Esophagus muscularis mucosa (tissue), 4 donors: Measurements from ENCODE around the gene KIF21B. TPM values are rescaled to one million over a fixed set of nuclear protein-coding genes. Genes with fewer than 3 reads are reported as not detected.

ENCODE experiments used
- DNase-seq: peaks from one replicate; pipeline ENCODE4 v3.0.0-alpha.2; 2017; ENCODE audit errors: extremely low spot score
- H3K27ac ChIP-seq, 4 donors: fragments of 200-600 bp; sonication (generic); replicated peaks in 1 of 4; 1 replicate in 3 of 4; 2 replicates in 1 of 4; pipeline ENCODE4 v1.5.1; 2016 to 2019; ENCODE audit warnings: mild to moderate bottlenecking in 1 of 4
- H3K27me3 ChIP-seq, 4 donors: fragments of 200-600 bp; sonication (generic); one replicate each; pipeline versions ENCODE4 v1.5.1 to v1.6.0; 2016 to 2019
- H3K36me3 ChIP-seq, 4 donors: fragments of 200-600 bp; sonication (generic); one replicate each; pipeline ENCODE4 v1.5.1; 2016 to 2019
- H3K4me1 ChIP-seq, 4 donors: fragments of 200-600 bp; sonication (generic); one replicate each; pipeline ENCODE4 v1.5.1; 2016 to 2019
- H3K4me3 ChIP-seq, 4 donors: fragments of 200-600 bp; sonication (generic); 1 replicate in 2 of 4; 2 replicates in 2 of 4; pipeline ENCODE4 v1.5.1; 2016 to 2019; ENCODE audit warnings: mild to moderate bottlenecking in 4 of 4, moderate library complexity in 1 of 4
- H3K9me3 ChIP-seq, 4 donors: fragments of 200-600 bp; sonication (generic); 1 replicate in 3 of 4; 2 replicates in 1 of 4; pipeline ENCODE4 v1.5.1; 2016 to 2019
- EP300 ChIP-seq: sonication (generic); formaldehyde crosslinking; IDR thresholded peaks from one replicate; pipeline ENCODE4 v1.6.1; 2017; ENCODE audit warnings: antibody characterized with exemption
- POLR2A ChIP-seq: fragments of 450-650 bp; IDR thresholded peaks from one replicate; pipeline ENCODE4 v1.6.1; 2017; ENCODE audit warnings: antibody characterized with exemption, moderate library complexity, mild to moderate bottlenecking, low read depth
- POLR2AphosphoS5 ChIP-seq, 2 donors: sonication (generic); formaldehyde crosslinking; IDR thresholded peaks; one replicate each; pipeline ENCODE4 v1.6.1; 2017; ENCODE audit warnings: antibody characterized with exemption in 2 of 2
- WGBS: methylation state at CpG from one replicate; pipeline ENCODE4 v1.1.5; 2018; 5-methylcytosine and 5-hydroxymethylcytosine counted together
- intact Hi-C: fragments of 100-400 bp; cut with DNase I; formaldehyde crosslinking; loops from one replicate; pipeline ENCODE4 v1.15.1; 2023
- small RNA-seq, 3 donors: library from RNA; depleted of rRNA; stranded (forward); fragments of <200 nt; gene quantifications; one replicate each; pipeline ENCODE3, GENCODE V24; 2016
- total RNA-seq, 4 donors: library from RNA; depleted of rRNA; stranded (reverse); fragments of >200 nt; gene quantifications; one replicate each; pipeline versions ENCODE4 v1.1.0 to v1.2.1, GENCODE V29; 2016
- TF ChIP-seq, protein P1 (sequence below), 3 experiments: fragments of 200-600 bp in 2 of 3; fragments of 450-650 bp in 1 of 3; sonication (generic) in 2 of 3; IDR thresholded peaks; one replicate each; pipeline ENCODE4 v1.5.1; 2017 to 2019; ENCODE audit warnings: antibody characterized with exemption in 3 of 3, mild to moderate bottlenecking in 2 of 3, moderate library complexity in 1 of 3

KIF21B gene
- total RNA-seq, 4 donors from 2014 or later = 1.6 to 2.5 (median 1.9) TPM

DNA sequence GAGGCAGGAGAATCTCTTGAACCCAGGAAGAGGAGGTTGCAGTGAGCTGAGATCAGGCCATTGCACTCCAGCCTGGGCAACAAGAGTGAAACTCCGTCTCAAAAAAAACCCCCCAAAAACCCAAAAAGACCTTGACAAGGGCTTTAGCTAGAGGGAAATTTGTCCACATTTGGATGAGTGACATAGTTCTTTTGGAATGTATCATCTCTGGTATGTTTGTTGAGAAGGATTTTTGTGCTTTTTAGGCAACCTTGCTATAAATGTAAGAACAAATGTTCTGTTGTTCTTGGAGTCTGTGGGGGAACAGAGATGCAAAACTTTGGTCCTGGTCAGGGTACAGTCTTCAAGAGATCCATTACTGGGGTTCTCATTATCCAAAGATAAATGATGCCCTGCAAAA, 99.9 kb downstream of the KIF21B start:
- no peak for TF ChIP-seq POLR2AphosphoS5 (IDR thresholded peaks at IDR 0.05)
- TF ChIP-seq POLR2A = no peak
- no peak for TF ChIP-seq EP300
- TF ChIP-seq, protein P1, sequence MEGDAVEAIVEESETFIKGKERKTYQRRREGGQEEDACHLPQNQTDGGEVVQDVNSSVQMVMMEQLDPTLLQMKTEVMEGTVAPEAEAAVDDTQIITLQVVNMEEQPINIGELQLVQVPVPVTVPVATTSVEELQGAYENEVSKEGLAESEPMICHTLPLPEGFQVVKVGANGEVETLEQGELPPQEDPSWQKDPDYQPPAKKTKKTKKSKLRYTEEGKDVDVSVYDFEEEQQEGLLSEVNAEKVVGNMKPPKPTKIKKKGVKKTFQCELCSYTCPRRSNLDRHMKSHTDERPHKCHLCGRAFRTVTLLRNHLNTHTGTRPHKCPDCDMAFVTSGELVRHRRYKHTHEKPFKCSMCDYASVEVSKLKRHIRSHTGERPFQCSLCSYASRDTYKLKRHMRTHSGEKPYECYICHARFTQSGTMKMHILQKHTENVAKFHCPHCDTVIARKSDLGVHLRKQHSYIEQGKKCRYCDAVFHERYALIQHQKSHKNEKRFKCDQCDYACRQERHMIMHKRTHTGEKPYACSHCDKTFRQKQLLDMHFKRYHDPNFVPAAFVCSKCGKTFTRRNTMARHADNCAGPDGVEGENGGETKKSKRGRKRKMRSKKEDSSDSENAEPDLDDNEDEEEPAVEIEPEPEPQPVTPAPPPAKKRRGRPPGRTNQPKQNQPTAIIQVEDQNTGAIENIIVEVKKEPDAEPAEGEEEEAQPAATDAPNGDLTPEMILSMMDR (IDR thresholded peaks at IDR 0.05) = no peak
- no peak overlapping the region for H3K4me3 ChIP-seq
- intact Hi-C loops = no loop called here
- 53% methylated on average over 1 of the region's 1 CpG for WGBS
- no peaks in the 10 kb centered on the region for H3K9me3 ChIP-seq
- no peaks in the 10 kb centered on the region for H3K4me1 ChIP-seq
- H3K36me3 ChIP-seq = no peaks in the 10 kb centered on the region
- no peak for DNase-seq
- H3K27me3 ChIP-seq = peaks cover 0 to 5% (median 0%) of the 10 kb centered on the region in 4 donors
- no peak overlapping the region for H3K27ac ChIP-seq

DNA sequence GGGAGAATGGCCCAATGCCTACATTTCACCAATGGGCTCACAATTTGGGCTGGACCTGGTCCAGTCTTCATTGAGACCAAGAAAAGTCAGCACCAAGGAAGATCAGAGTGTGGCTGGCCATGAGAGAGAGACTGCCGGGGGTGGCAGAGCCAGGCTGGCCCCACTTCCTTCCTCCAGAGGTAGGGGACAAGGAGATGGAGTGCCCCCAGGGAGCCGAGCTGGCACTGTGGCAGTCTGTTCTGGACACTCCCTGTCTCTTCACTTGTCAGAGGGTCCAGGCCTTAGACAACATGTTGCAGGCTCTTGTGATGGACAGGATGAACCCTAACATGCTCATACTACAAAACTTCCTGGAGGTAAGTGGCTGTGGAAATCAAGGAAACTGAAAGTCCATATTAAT, 101.1 kb downstream of the KIF21B start:
- no peak for DNase-seq
- TF ChIP-seq POLR2AphosphoS5 (IDR thresholded peaks at IDR 0.05) (no peak), POLR2A (no peak), EP300 (no peak)
- TF ChIP-seq, protein P1 (IDR thresholded peaks at IDR 0.05) = no peak
- Histone ChIP-seq H3K27ac (no peak overlapping the region), H3K4me1 (no peaks in the 10 kb centered on the region), H3K9me3 (no peaks in the 10 kb centered on the region), H3K4me3 (no peak overlapping the region), H3K27me3 (peaks cover 0 to under 1% (median 0%) of the 10 kb centered on the region in 4 donors), H3K36me3 (no peaks in the 10 kb centered on the region)
- intact Hi-C loops = no loop called here
- WGBS = 65% methylated on average over 2 of the region's 2 CpGs

DNA sequence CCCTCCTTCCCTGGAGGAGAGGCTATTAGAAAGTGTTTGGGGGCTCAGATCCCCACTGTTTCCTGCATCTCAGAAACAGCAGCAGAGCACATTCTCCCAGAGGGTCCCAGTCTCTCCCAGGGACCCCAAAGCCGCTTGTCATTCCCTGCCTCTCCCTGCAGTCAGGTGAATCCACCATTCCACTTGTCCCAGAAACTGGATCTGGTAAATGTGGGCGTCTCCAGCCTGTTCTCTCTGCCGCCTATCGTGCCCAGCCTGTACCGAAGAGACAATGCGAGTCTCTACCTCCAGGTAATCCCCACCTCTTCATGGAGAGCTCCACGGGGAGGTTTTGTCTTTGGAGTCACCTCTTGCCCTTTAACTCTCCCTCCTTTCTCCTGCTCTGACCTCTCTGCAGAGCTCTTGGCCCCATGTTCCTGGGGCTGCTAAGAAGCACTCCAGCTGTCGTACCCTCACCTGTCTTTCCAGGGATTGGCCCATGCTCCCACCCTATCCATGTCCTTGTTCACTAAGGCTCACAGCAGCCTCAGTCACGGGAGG, 101.9 kb downstream of the KIF21B start:
- no peaks in the 10 kb centered on the region for H3K9me3 ChIP-seq
- H3K4me1 ChIP-seq = peaks cover 0 to 4% (median 0%) of the 10 kb centered on the region in 4 donors
- no peak overlapping the region for H3K27ac ChIP-seq
- 69% methylated on average over 9 of the region's 9 CpGs for WGBS
- no peaks in the 10 kb centered on the region for H3K36me3 ChIP-seq
- no peaks in the 10 kb centered on the region for H3K27me3 ChIP-seq
- TF ChIP-seq, protein P1 (IDR thresholded peaks at IDR 0.05) = no peak
- TF ChIP-seq POLR2AphosphoS5 (IDR thresholded peaks at IDR 0.05) (no peak), POLR2A (no peak), EP300 (no peak)
- H3K4me3 ChIP-seq = no peak overlapping the region
- intact Hi-C loops = no loop called here
- no peak for DNase-seq

Small RNA genes lying within 50 kb of the gene (small RNA-seq; reads per million reads assigned to genes)
- gene RNU6-704P = 0 reads per million in 3 donors

Other genes with a start within 250 kb of the KIF21B start
- gene GPR25, start 150.7 kb downstream of the KIF21B start, total RNA-seq = not detected
- gene INAVA, start 128.8 kb downstream of the KIF21B start, total RNA-seq = under 1 TPM in 1 of 4 donors, not detected in 3; 0.63 TPM
- not detected for gene CACNA1S, start 88.7 kb upstream of the KIF21B start, total RNA-seq
- gene ASCL5, start 103.5 kb upstream of the KIF21B start, total RNA-seq = not detected
- gene TMEM9, start 130.8 kb upstream of the KIF21B start, total RNA-seq = 10 to 100 TPM; 40.1 to 56.1 (median 49.5) TPM
- not detected for gene IGFN1, start 167.1 kb upstream of the KIF21B start, total RNA-seq